Motor neuron (in vitro differentiated cells): Measurements from ENCODE around the gene FDX2. TPM values are rescaled to one million over a fixed set of nuclear protein-coding genes. Genes with fewer than 3 reads are reported as not detected.
"Not testable (repeated sequence)": the region's sequence is repeated elsewhere in the genome, so short reads cannot be mapped to it uniquely, and the experiment has no call there.

ENCODE experiments used
- ATAC-seq, 8 experiments: fragments of 200-7000 bp; cut with Tn5 transposase; replicated peaks in 6 of 8; 2 replicates each; pipeline ENCODE4 v1.8.0; 2021; ENCODE audit warnings: mild to moderate bottlenecking in 8 of 8, moderate library complexity in 8 of 8
- H3K27ac ChIP-seq, 2 donors: fragments of 250-450 bp; sonication (Bioruptor Pico); 2 replicates each; pipeline ENCODE4 v1.9.0; 2021; ENCODE audit warnings: antibody characterized with exemption in 2 of 2, mild to moderate bottlenecking in 2 of 2, moderate library complexity in 1 of 2
- H3K4me1 ChIP-seq, 2 donors: fragments of 250-450 bp; sonication (Bioruptor Pico); replicated peaks in 1 of 2; 2 replicates each; pipeline ENCODE4 v1.6.1; 2021; ENCODE audit warnings: antibody characterized with exemption in 2 of 2, mild to moderate bottlenecking in 2 of 2, moderate library complexity in 1 of 2
- H3K4me3 ChIP-seq, 5 donors: fragments of 250-450 bp; sonication (Bioruptor Pico); 2 replicates each; pipeline ENCODE4 v1.9.0; 2021; ENCODE audit warnings: antibody characterized with exemption in 5 of 5, mild to moderate bottlenecking in 5 of 5, moderate library complexity in 4 of 5
- WGBS, 10 experiments: fragments of 450-650 bp; shearing (Covaris generic); methylation state at CpG; one replicate each; pipeline ENCODE4 v1.0.0; 2022; 5-methylcytosine and 5-hydroxymethylcytosine counted together
- in situ Hi-C, 9 experiments: fragments of 400-800 bp; cut with MboI; loops; one replicate each; pipeline ENCODE4 v1.15.0; 2021; ENCODE audit warnings: low sequenced_read_pairs in 9 of 9, low pct_unique_long_range_greater_than_20kb in 2 of 9; ENCODE audit not compliant: unreplicated experiment in 9 of 9
- total RNA-seq, 8 experiments: library from RNA; unstranded; fragments of 300-600 nt; gene quantifications; 2 replicates each; pipeline versions ENCODE4 v1.2.3 to v1.2.4, GENCODE V29; 2022

Gene FDX2
- total RNA-seq, 8 experiments from 2014 or later = 12.7 to 37.8 (median 18.8) TPM

GRCh38 chr19:10339977-10340376 lies 24.2 kb upstream of the FDX2 start:
- in situ Hi-C loops = no loop called here
- no peak for ATAC-seq
- peaks cover 0 to 9% of the 10 kb centered on the region in 2 donors for H3K4me1 ChIP-seq
- no peak overlapping the region for H3K27ac ChIP-seq
- WGBS, 10 experiments = 83 to 100% (median 100%) methylated on average over 1 to 4 of the region's 5 CpGs; no CpG with 5 or more reads in 7 of the 10 experiments
- H3K4me3 ChIP-seq = no peak overlapping the region

DNA sequence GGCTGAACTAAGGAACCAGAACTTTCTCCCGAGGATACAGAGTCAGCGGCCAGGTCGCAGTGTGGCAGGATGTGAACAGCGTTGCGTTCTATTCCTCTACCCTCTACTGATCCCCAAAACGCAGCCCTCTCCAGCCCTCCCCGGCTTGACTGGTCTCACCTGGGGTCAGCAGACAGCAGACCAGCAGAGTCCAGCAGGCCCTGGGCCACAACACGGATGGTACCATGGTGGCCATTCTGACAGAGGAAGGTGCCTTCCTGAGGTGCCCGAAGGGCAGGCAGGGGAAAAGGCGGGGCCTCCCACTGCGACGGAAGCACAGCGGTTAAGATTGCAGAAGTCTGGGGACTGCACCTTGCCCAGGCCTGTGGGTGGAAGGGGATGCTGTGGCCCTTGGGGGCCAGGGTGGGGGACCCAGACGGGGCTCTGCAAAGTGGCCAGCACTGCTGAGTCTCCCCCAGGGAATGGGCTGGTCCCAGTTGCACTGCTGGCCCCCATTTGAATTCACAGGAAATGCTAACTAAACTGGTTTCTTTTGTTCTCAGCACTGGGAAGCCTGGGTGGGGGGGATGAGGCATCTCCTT lies 23.7 kb upstream of the FDX2 start, which contains the start of gene ICAM3:
Gene ICAM3, minus strand, starts transcription at position 245 of the 581 bp plus-strand sequence. Its CDS starts 10 bp downstream, at position 235.
- Histone ChIP-seq H3K4me3 (no peak within 1 kb of the TSS), H3K4me1 (peaks cover 0 to 10% of the 10 kb centered on the region in 2 donors), H3K27ac (no peak within 1 kb of the TSS)
- WGBS, 10 experiments = 59 to 100% (median 78%) methylated on average over 2 to 9 of the region's 14 CpGs; no CpG with 5 or more reads in 4 of the 10 experiments
- in situ Hi-C loops = no loop called here
- ATAC-seq = no peak

GRCh38 chr19:10338940-10339339 lies 23.1 kb upstream of the FDX2 start:
- peaks cover 0 to 10% of the 10 kb centered on the region in 2 donors for H3K4me1 ChIP-seq
- ATAC-seq = no peak
- WGBS, 10 experiments = 60 to 100% (median 92%) methylated on average over 1 to 2 of the region's 6 CpGs; no CpG with 5 or more reads in 2 of the 10 experiments
- in situ Hi-C loops = no loop called here
- H3K4me3 ChIP-seq = no peak overlapping the region
- H3K27ac ChIP-seq = no peak overlapping the region

DNA sequence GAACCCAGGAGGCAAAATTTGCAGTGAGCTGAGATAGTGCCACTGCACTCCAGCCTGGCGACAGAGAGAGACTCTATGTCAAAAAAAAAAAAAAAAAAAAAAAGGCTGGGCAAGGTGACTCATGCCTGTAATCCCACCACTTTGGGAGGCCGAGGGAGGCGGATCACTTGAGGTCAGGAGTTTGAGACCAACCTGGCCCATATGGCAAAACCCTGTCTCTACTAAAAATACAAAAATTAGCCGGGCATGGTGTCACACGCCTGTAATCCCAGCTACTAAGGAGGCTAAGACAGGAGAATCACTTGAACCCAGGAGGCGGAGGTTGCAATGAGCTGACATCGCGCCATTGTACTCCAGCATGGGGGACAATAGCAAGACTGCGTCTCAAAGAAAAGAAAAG lies 20.9 kb upstream of the FDX2 start:
- in situ Hi-C loops, H3K27ac ChIP-seq, ATAC-seq, H3K4me3 ChIP-seq: not testable (repeated sequence)
- 77 to 100% (median 90%) methylated on average over 1 to 6 of the region's 9 CpGs; no CpG with 5 or more reads in 3 of the 10 experiments for WGBS, 10 experiments
- H3K4me1 ChIP-seq = peaks cover 6 to 16% of the 10 kb centered on the region in 2 donors

GRCh38 chr19:10335352-10335985 lies 19.7 kb upstream of the FDX2 start:
- no peak overlapping the region for H3K27ac ChIP-seq

DNA sequence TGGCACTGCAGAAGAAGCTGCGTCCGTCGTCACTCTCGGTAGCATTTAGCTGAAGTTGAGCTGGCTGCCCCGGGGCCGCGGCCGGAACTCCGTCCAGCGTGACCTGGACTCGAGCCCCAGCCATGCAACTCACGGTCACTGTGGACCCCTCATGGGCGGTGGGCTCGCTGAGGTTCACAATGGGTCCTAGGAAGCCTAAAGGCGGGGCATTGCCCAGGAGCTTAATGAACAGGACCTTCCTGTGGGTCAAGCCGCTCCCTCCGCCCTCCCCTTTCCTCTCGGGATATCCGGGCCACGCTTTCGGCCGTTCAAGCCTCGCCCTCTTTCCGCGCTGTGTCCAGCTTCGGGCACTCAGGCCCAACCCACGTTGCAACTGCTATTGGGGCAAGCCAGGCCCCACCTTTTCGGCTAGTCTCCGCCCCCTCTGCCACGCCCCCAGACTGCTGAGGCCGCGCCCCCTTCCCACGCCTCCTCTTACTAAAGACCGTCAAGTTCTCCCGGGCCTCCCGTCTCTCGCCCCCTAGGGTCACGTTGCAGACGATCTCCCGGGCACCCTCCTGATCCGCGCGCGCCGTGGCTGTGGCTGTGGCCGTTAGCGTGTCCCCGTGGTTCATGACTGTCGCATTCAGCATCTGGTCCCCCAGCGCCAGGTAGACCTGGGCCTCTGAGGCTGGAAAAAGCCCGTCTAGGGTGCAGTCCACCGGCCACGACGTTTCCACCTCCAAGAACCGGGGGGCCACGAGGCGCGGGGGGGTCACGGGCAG lies 19.0 kb upstream of the FDX2 start:
- peak overlapping the region; percentile 65 to 100 (median 96) for H3K4me3 ChIP-seq
- H3K4me1 ChIP-seq = peaks cover 6 to 16% of the 10 kb centered on the region in 2 donors
- peak; percentile 30 to 68 (median 43) for ATAC-seq
- peak overlapping the region in 1 of 2 donors; percentile 6 for H3K27ac ChIP-seq
- WGBS, 10 experiments = 0 to 18% (median 10%) methylated on average over 2 to 4 of the region's 59 CpGs; no CpG with 5 or more reads in 7 of the 10 experiments
- in situ Hi-C loops = no loop called here

More at GRCh38 chr19:10335352-10335985, 19.7 kb upstream of the FDX2 start:
- 20 to 60% (median 53%) methylated on average over 1 to 9 of the region's 26 CpGs; no CpG with 5 or more reads in 7 of the 10 experiments for WGBS, 10 experiments
- Histone ChIP-seq H3K4me1 (peaks cover 6 to 16% of the 10 kb centered on the region in 2 donors), H3K4me3 (peak overlapping the region in 2 of 5 donors; percentile 96)
- ATAC-seq = no peak
- in situ Hi-C loops = no loop called here

- 0 to 17% (median 0%) methylated on average over 1 to 14 of the region's 44 CpGs; no CpG with 5 or more reads in 4 of the 10 experiments for WGBS, 10 experiments
- Histone ChIP-seq H3K4me1 (peaks cover 6 to 16% of the 10 kb centered on the region in 2 donors), H3K4me3 (peak overlapping the region; percentile 65 to 100 (median 96)), H3K27ac (peak overlapping the region; percentile 29 to 99)
- peak; percentile 1 to 16 (median 4) for ATAC-seq
- in situ Hi-C loops = no loop called here
Measured at GRCh38 chr19:10333758-10334587, 18.2 kb upstream of the FDX2 start.

- peak within 1 kb of the TSS; percentile 99 for H3K27ac ChIP-seq
- peak; percentile 75 to 88 (median 82) for ATAC-seq
- peak within 1 kb of the TSS; percentile 65 to 100 (median 96) for H3K4me3 ChIP-seq
- in situ Hi-C loops = no loop called here
- 0 to 3% (median 1%) methylated on average over 1 to 19 of the region's 82 CpGs; no CpG with 5 or more reads in 6 of the 10 experiments for WGBS, 10 experiments
- peaks cover 6 to 16% of the 10 kb centered on the region in 2 donors for H3K4me1 ChIP-seq
Measured at GRCh38 chr19:10332965-10333757, 17.3 kb upstream of the FDX2 start, which contains the start of gene RAVER1. TSS of gene RAVER1 (minus strand) at chr19:10333529. CDS start at chr19:10333507, 22 bp downstream.

- Histone ChIP-seq H3K27ac (peak overlapping the region; percentile 99), H3K4me1 (peaks cover 6 to 16% of the 10 kb centered on the region in 2 donors), H3K4me3 (peak overlapping the region; percentile 65 to 100 (median 96))
- WGBS, 10 experiments = 18 to 100% (median 70%) methylated on average over 1 to 9 of the region's 18 CpGs; no CpG with 5 or more reads in 4 of the 10 experiments
- in situ Hi-C loops = no loop called here
- no peak for ATAC-seq
Measured at GRCh38 chr19:10332158-10332964, 16.5 kb upstream of the FDX2 start.

GRCh38 chr19:10329555-10329954 lies 13.7 kb upstream of the FDX2 start:
- Histone ChIP-seq H3K4me3 (no peak overlapping the region), H3K4me1 (peaks cover 6 to 7% of the 10 kb centered on the region in 2 donors), H3K27ac (no peak overlapping the region)
- WGBS, 10 experiments = 80 to 100% methylated on average over 1 to 2 of the region's 13 CpGs; no CpG with 5 or more reads in 8 of the 10 experiments
- no peak for ATAC-seq
- in situ Hi-C loops = no loop called here
